Epidermal melanocyte (primary cell): Measurements from ENCODE around the gene LGI2.

Source experiments
- DNase-seq: peaks from one replicate; pipeline ENCODE4 v3.0.0; 2011; ENCODE audit warnings: low spot score; ENCODE audit not compliant: insufficient read length

LGI2 gene

GRCh38 chr4:24968278-24968677 is 62.5 kb downstream of the LGI2 start:
- DNase-seq = no peak

DNA sequence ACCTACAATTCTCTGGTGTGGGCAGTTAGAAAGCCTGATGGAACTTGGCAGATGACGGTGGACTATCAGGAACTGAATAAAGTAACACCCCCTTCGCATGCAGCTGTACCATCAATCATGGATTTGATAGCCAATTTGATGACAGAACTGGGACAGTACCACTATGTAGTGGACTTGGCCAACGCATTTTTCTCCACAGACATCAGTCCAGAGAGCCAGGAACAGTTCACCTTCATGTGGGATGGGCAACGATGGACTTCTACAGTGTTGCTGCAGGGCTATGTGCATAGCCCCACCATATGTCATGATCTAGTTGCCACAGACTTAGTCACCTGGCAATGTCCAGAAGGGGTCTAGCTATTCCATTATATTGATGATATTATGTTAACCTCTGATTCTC is 63.4 kb downstream of the LGI2 start:
- DNase-seq = no peak

- no peak for DNase-seq
These were observed 64.7 kb downstream of the LGI2 start for GRCh38 chr4:24966076-24966475.

GRCh38 chr4:24965627-24966026 is 65.1 kb downstream of the LGI2 start:
- no peak for DNase-seq

DNA sequence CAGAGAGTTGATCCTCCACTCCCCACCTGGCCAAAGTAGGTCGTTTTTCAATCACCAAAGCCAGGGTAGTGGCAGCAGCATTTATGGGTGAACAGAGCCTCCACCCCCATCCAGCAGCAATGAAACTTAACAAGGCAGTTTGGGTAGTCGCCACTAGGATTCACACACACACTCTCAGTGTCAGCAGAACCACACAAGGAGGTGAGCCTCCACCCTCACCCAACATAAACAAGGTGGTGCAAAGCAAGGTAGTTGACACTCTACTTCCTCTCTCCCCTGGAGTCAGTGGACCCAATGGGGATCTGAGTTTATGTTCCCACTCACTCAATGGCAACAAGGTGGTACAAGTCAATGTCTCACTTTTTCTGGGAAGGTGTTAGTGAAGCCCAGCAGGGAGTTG is 67.5 kb downstream of the LGI2 start:
- no peak for DNase-seq

DNA sequence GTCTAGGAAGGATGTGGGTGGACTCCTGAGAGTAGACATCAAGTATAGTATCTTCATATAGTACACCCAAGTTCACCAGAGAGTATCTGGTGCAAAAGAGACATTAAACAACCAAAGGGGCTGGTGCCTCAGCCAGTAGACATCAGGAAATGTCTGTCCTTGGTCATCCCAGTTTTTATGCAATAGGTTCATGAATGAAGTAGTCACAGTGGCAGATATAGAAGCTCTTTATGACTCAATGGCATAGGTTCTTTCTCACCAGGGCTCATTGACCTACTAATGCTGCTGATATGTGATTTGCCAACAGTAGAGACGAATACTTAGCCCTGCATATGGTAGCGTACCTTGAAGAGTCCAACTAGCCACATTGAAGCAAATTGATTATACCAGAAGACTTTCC is 72.9 kb downstream of the LGI2 start:
- DNase-seq = no peak

- DNase-seq = no peak
These were observed 74.0 kb downstream of the LGI2 start for GRCh38 chr4:24956763-24957162.

DNA sequence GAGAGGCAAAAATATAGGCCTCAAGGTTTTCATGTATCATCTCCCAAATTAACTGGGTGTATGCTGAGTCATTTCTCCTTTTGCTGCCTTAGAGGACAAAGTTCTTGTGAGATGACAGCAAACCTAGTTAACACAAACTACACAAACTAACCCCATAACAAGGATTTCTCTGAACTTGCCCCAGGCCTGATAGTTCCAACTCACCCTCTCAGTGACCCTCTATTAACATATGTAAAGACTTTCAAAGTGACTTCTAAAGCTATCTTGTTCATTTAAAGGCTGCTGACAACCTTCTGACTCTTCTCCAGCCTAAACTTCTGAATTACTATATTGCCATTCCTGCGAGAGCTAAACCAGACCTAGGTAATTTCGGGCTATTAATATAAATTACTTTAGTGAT is 74.7 kb downstream of the LGI2 start:
- no peak for DNase-seq

DNA sequence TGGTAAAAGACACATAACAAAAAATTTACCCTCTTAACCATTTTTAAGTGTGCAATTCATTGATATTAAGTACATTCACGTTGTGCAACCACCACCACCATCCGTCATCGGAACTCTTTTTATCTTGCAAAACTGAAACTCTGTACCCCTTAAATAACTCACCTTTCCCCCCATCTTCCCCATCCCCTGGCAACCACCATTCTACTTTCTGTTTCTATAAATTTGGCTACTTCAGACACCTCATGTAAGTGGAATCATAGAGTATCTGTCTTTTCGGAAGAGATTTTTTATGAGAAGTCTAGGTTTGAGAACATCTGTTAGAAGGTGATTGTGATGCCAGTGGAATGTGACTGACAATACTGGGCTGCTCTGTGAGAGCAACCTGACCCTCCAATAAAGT is 78.1 kb downstream of the LGI2 start:
- DNase-seq = no peak

- DNase-seq = no peak
These were observed 80.8 kb downstream of the LGI2 start for GRCh38 chr4:24949970-24950369.
